ENCODE results near the gene ZNF254. TPM values are rescaled to one million over a fixed set of nuclear protein-coding genes. Genes with fewer than 3 reads are reported as not detected.
"Not testable (repeated sequence)": the region's sequence is repeated elsewhere in the genome, so short reads cannot be mapped to it uniquely, and the experiment has no call there.

ZNF254 gene
- total RNA-seq, 1 donor from 2014 or later: 19.6 TPM

- no peak overlapping the region for H3K4me3 ChIP-seq (ENCODE audit: low read depth, low read length)
- DNase-seq (ENCODE audit: low read depth): no peak
- TF ChIP-seq CTCF (conservative IDR thresholded peaks at IDR 0.05; ENCODE audit: low read depth, low read length): no peak
Measured at GRCh38 chr19:24081056-24081455, 5.9 kb upstream of the ZNF254 start.

- no peak for DNase-seq (ENCODE audit: low read depth)
- no peak for TF ChIP-seq CTCF (conservative IDR thresholded peaks at IDR 0.05; ENCODE audit: low read depth, low read length)
- H3K4me3 ChIP-seq (ENCODE audit: low read depth, low read length): no peak overlapping the region
Measured at GRCh38 chr19:24098359-24098758, 11.4 kb downstream of the ZNF254 start.

GRCh38 chr19:24099829-24100228, 12.8 kb downstream of the ZNF254 start:
- no peak for DNase-seq (ENCODE audit: low read depth)
- TF ChIP-seq CTCF (conservative IDR thresholded peaks at IDR 0.05; ENCODE audit: low read depth, low read length): no peak

GRCh38 chr19:24100597-24100996, 13.6 kb downstream of the ZNF254 start:
- H3K4me3 ChIP-seq (ENCODE audit: low read depth, low read length); DNase-seq (ENCODE audit: low read depth): not testable (repeated sequence)

More at GRCh38 chr19:24099829-24100228, 12.8 kb downstream of the ZNF254 start:
- no peak overlapping the region for H3K4me3 ChIP-seq (ENCODE audit: low read depth, low read length)

- DNase-seq (ENCODE audit: low read depth): no peak
- H3K4me3 ChIP-seq (ENCODE audit: low read depth, low read length): no peak overlapping the region
- TF ChIP-seq CTCF (conservative IDR thresholded peaks at IDR 0.05; ENCODE audit: low read depth, low read length): no peak
Measured at GRCh38 chr19:24101459-24102115, 14.6 kb downstream of the ZNF254 start.

- no peak overlapping the region for H3K4me3 ChIP-seq (ENCODE audit: low read depth, low read length)
- no peak for TF ChIP-seq CTCF (conservative IDR thresholded peaks at IDR 0.05; ENCODE audit: low read depth, low read length)
- DNase-seq (ENCODE audit: low read depth): no peak
Measured at GRCh38 chr19:24127601-24128000, 40.6 kb downstream of the ZNF254 start.

- no peak for DNase-seq (ENCODE audit: low read depth)
- no peak for TF ChIP-seq CTCF (conservative IDR thresholded peaks at IDR 0.05; ENCODE audit: low read depth, low read length)
- no peak overlapping the region for H3K4me3 ChIP-seq (ENCODE audit: low read depth, low read length)
Measured at GRCh38 chr19:24140099-24140498, 53.1 kb downstream of the ZNF254 start.

Measured in epithelial cell of proximal tubule (primary cell).